Muscle layer of duodenum (tissue), 2 donors: Measurements from ENCODE around the gene BNIP3.

Experiments used
- H3K27ac ChIP-seq: one replicate; pipeline ENCODE4 v1.7.0; 2013; ENCODE audit warnings: mild to moderate bottlenecking, low read length
- H3K27me3 ChIP-seq: one replicate; pipeline ENCODE4 v1.7.0; 2013; ENCODE audit warnings: low read depth, mild to moderate bottlenecking, control low read depth, low read length
- H3K36me3 ChIP-seq, 2 donors: one replicate each; pipeline ENCODE4 v1.7.0; 2013; ENCODE audit warnings: low read length in 2 of 2, control low read depth in 1 of 2, mild to moderate bottlenecking in 1 of 2; ENCODE audit not compliant: insufficient read depth in 2 of 2, control insufficient read depth in 1 of 2
- H3K4me1 ChIP-seq, 2 donors: one replicate each; pipeline ENCODE4 v1.7.0; 2013; ENCODE audit warnings: low read length in 2 of 2, mild to moderate bottlenecking in 2 of 2, control low read depth in 1 of 2, moderate library complexity in 1 of 2; ENCODE audit not compliant: insufficient read depth in 2 of 2, control insufficient read depth in 1 of 2
- H3K4me3 ChIP-seq, 2 donors: one replicate each; pipeline ENCODE4 v1.7.0; 2013; ENCODE audit warnings: low read length in 2 of 2, low read depth in 1 of 2, mild to moderate bottlenecking in 1 of 2
- H3K9me3 ChIP-seq, 2 donors: one replicate each; pipeline ENCODE4 v1.7.0; 2013; ENCODE audit warnings: low read length in 2 of 2, control low read depth in 1 of 2, mild to moderate bottlenecking in 1 of 2; ENCODE audit not compliant: control insufficient read depth in 1 of 2
- donor health status: healthy.

The BNIP3 gene

DNA sequence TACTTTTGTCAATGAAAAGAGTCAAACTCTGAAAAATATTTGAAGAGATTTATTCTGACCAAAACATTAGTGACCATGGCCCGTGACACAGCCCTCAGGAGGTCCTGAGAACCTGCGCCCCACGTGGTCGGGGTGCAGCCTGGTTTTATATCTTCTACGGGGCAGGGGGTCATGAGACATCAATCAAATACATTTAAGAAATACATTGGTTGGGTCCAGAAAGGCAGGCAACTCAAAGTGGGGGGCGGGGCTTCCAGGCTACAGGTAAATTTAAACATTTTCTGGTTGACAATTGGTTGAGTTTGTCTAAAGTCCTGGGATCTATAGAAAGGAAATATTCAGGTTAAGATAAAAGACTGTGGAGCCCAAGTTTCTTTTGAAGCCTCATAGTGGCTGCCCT, 34.8 kb upstream of the BNIP3 start:
- Histone ChIP-seq H3K36me3 (no peaks in the 10 kb centered on the region), H3K4me3 (no peak overlapping the region), H3K27ac (no peak overlapping the region), H3K27me3 (no peaks in the 10 kb centered on the region), H3K9me3 (no peaks in the 10 kb centered on the region), H3K4me1 (no peaks in the 10 kb centered on the region)

DNA sequence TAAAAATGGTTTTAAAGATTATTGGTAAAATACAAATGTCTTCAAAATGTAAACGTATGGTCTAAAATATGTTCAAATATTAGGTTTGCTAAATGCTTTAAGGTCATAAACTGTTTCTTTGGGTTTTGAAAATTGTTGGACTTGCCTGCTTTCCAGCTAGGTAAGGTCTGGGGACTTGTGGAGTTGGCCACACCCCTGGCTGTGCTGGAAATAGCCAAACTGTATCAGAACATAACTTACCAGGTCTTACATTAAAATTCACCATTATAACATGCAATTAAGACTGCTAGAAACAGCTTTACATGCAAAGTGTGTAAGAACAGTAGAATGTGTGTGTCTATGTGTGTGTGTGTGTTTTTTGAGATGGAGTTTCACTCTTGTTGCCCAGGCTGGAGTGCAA, 29.7 kb upstream of the BNIP3 start:
- Histone ChIP-seq H3K9me3 (no peaks in the 10 kb centered on the region), H3K36me3 (no peaks in the 10 kb centered on the region), H3K4me3 (no peak overlapping the region), H3K4me1 (peaks cover 0 to 3% of the 10 kb centered on the region in 2 donors), H3K27ac (no peak overlapping the region), H3K27me3 (no peaks in the 10 kb centered on the region)

- peak overlapping the region; percentile 25 for H3K27ac ChIP-seq
These were observed 29.3 kb upstream of the BNIP3 start for GRCh38 chr10:132011024-132011423.

DNA sequence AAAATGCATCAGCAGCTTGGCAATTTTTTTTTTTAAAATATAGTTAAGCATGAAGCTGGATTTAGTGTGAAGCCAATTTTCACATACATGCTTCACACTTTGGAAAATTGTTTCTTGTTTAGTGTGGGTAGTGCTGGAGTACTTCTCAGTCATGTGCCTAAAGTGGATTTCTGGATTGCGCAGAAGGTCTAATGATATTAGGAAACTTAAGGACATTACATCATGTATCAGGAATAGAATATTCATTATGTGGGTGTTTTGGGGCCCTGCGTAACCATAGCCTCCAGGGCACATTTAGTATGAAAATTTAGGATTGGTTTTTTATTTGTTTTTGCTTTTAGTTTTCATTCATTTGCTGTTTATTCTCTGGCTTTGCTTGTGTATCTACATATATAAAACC, 28.8 kb upstream of the BNIP3 start:
- H3K27me3 ChIP-seq, result no peaks in the 10 kb centered on the region
- peaks cover 0 to 3% of the 10 kb centered on the region in 2 donors for H3K4me1 ChIP-seq
- H3K27ac ChIP-seq, result peak overlapping the region; percentile 25
- H3K4me3 ChIP-seq, result no peak overlapping the region
- H3K9me3 ChIP-seq, result peaks cover 0 to 1% of the 10 kb centered on the region in 2 donors
- no peaks in the 10 kb centered on the region for H3K36me3 ChIP-seq

More at GRCh38 chr10:132011024-132011423, 29.3 kb upstream of the BNIP3 start:
- Histone ChIP-seq H3K36me3 (no peaks in the 10 kb centered on the region), H3K4me3 (no peak overlapping the region), H3K9me3 (no peaks in the 10 kb centered on the region), H3K27me3 (no peaks in the 10 kb centered on the region), H3K4me1 (peaks cover 0 to 3% of the 10 kb centered on the region in 2 donors)

DNA sequence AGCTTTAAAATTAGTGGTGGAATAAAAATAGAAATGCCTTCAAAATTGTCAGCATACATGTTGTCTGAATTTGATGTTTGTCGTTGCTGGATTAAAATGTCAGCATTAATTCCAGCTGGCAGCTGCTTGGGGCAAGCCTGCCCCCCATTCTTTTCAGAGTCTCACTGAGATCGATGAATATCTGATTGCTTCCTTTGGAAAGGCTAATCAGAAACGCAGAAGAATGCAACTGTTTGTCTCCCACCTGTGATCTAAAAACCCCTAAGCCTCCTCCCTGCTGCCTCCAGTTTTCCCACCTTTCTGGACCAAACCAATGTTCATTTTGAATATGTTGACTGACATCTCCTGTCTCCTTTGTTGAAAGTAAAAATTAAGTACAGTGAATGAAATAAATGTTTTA, 27.9 kb upstream of the BNIP3 start:
- Histone ChIP-seq H3K27me3 (no peaks in the 10 kb centered on the region), H3K4me3 (no peak overlapping the region), H3K4me1 (peaks cover 0 to 3% of the 10 kb centered on the region in 2 donors), H3K9me3 (peaks cover 0 to 6% of the 10 kb centered on the region in 2 donors), H3K36me3 (no peaks in the 10 kb centered on the region), H3K27ac (no peak overlapping the region)

GRCh38 chr10:132007681-132008080, 26.0 kb upstream of the BNIP3 start:
- no peaks in the 10 kb centered on the region for H3K36me3 ChIP-seq
- no peak overlapping the region for H3K27ac ChIP-seq
- peaks cover 0 to 6% of the 10 kb centered on the region in 2 donors for H3K9me3 ChIP-seq
- H3K4me3 ChIP-seq, result no peak overlapping the region
- peaks cover 0 to 3% of the 10 kb centered on the region in 2 donors for H3K4me1 ChIP-seq
- no peaks in the 10 kb centered on the region for H3K27me3 ChIP-seq

DNA sequence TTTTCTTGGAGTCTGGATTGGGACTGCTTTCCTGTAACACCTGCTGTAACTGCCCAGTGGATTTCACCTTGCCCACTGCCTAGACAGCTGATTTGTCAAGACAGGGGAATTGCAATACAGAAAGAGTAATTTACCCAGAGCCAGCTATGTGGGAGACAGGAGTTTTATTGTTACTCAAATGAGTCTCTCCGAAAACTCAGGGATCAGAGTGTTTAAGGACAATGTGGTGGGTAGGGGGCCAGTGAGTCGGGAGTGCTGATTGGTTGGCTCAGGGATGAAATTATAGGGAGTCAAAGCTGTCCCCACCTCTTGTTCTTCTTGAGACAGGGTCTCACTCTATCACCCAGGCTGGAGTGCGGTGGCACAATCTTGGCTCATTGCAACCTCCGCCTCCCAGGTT, 25.2 kb upstream of the BNIP3 start:
- Histone ChIP-seq H3K36me3 (no peaks in the 10 kb centered on the region), H3K27me3 (no peaks in the 10 kb centered on the region), H3K4me1 (peaks cover 0 to 3% of the 10 kb centered on the region in 2 donors), H3K27ac (no peak overlapping the region), H3K4me3 (no peak overlapping the region), H3K9me3 (peaks cover 0 to 6% of the 10 kb centered on the region in 2 donors)

DNA sequence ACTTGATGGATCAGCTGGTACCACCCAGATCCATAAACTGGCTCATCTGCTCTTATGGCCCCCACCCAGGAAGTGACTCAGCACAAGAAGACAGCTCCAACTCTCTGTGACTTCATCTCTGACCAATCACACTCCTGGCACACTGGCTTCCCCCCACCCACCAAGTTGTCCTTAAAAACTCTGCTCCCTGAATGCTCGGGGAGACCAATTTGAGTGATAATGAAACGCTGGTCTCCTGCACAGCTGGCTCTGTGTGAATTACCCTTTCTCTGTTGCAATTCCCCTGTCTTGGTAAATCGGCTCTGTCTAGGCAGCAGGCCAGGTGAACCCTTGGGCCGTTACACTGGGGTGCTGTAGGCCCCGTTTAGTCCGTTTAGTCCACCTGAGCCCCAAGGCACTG, 23.4 kb upstream of the BNIP3 start:
- no peak overlapping the region for H3K27ac ChIP-seq
- no peaks in the 10 kb centered on the region for H3K27me3 ChIP-seq
- no peak overlapping the region for H3K4me3 ChIP-seq
- H3K9me3 ChIP-seq, result peaks cover 0 to 6% of the 10 kb centered on the region in 2 donors
- no peaks in the 10 kb centered on the region for H3K36me3 ChIP-seq
- H3K4me1 ChIP-seq, result no peaks in the 10 kb centered on the region

GRCh38 chr10:132004052-132004451, 22.3 kb upstream of the BNIP3 start:
- Histone ChIP-seq H3K27me3 (no peaks in the 10 kb centered on the region), H3K27ac (no peak overlapping the region), H3K4me1 (no peaks in the 10 kb centered on the region), H3K4me3 (no peak overlapping the region), H3K36me3 (no peaks in the 10 kb centered on the region), H3K9me3 (peaks cover 0 to 6% of the 10 kb centered on the region in 2 donors)

- Histone ChIP-seq H3K4me3 (no peak overlapping the region), H3K27ac (no peak overlapping the region), H3K27me3 (no peaks in the 10 kb centered on the region), H3K36me3 (no peaks in the 10 kb centered on the region), H3K4me1 (peaks cover 0 to under 1% of the 10 kb centered on the region in 2 donors), H3K9me3 (peaks cover 0 to 6% of the 10 kb centered on the region in 2 donors)
These were observed 21.7 kb upstream of the BNIP3 start for GRCh38 chr10:132003282-132003924.

GRCh38 chr10:132002004-132002403, 20.3 kb upstream of the BNIP3 start:
- H3K27ac ChIP-seq, result no peak overlapping the region
- no peak overlapping the region for H3K4me3 ChIP-seq
- peaks cover 0 to 6% of the 10 kb centered on the region in 2 donors for H3K9me3 ChIP-seq
- H3K27me3 ChIP-seq, result no peaks in the 10 kb centered on the region
- peaks cover 4 to 11% of the 10 kb centered on the region in 2 donors for H3K4me1 ChIP-seq
- H3K36me3 ChIP-seq, result no peaks in the 10 kb centered on the region
